Uterus (tissue), 4 donors: ENCODE measurements around the gene AK4. TPM values are rescaled to one million over a fixed set of nuclear protein-coding genes. Genes with fewer than 3 reads are reported as not detected.
"Not testable (repeated sequence)": the region's sequence is repeated elsewhere in the genome, so short reads cannot be mapped to it uniquely, and the experiment has no call there.

Experiments used
- DNase-seq, 2 donors: peaks; one replicate each; pipeline ENCODE4 v3.0.0-alpha.2; 2019 to 2020
- H3K27ac ChIP-seq, 2 donors: fragments of 200-600 bp; sonication (generic); 1 replicate in 1 of 2; 2 replicates in 1 of 2; pipeline ENCODE4 v1.5.1; 2016 to 2018
- H3K27me3 ChIP-seq, 2 donors: fragments of 200-600 bp; sonication (generic); one replicate each; pipeline ENCODE4 v1.5.1; 2018 to 2019; ENCODE audit warnings: control low read depth in 1 of 2
- H3K36me3 ChIP-seq, 2 donors: fragments of 200-600 bp; sonication (generic); one replicate each; pipeline ENCODE4 v1.5.1; 2019; ENCODE audit warnings: control low read depth in 1 of 2
- H3K4me1 ChIP-seq, 2 donors: fragments of 200-600 bp; sonication (generic); one replicate each; pipeline ENCODE4 v1.5.1; 2018 to 2019; ENCODE audit warnings: control low read depth in 1 of 2
- H3K4me3 ChIP-seq, 2 donors: fragments of 200-600 bp; sonication (generic); 1 replicate in 1 of 2; 2 replicates in 1 of 2; pipeline ENCODE4 v1.5.1; 2018 to 2019; ENCODE audit warnings: mild to moderate bottlenecking in 1 of 2
- H3K9me3 ChIP-seq, 2 donors: fragments of 200-600 bp; sonication (generic); one replicate each; pipeline ENCODE4 v1.5.1; 2019; ENCODE audit warnings: control low read depth in 1 of 2
- CTCF ChIP-seq, 4 experiments: fragments of 200-600 bp in 2 of 4; fragments of 450-650 bp in 2 of 4; sonication (generic) in 2 of 4; IDR thresholded peaks; one replicate each; pipeline ENCODE4 v1.5.1; 2016 to 2019; ENCODE audit warnings: antibody characterized with exemption in 4 of 4, mild to moderate bottlenecking in 2 of 4, moderate library complexity in 1 of 4
- POLR2A ChIP-seq, 2 donors: fragments of 450-650 bp; IDR thresholded peaks; one replicate each; pipeline ENCODE4 v1.6.1; 2016; ENCODE audit warnings: antibody characterized with exemption in 2 of 2, mild to moderate bottlenecking in 1 of 2, moderate library complexity in 1 of 2
- intact Hi-C: fragments of 100-400 bp; cut with DNase I; formaldehyde crosslinking; loops from one replicate; pipeline ENCODE4 v1.15.1; 2023; ENCODE audit warnings: low total_unique reads
- total RNA-seq, 4 donors: library from RNA; depleted of rRNA in 3 of 4; stranded (reverse); fragments of >200 nt in 3 of 4; gene quantifications; one replicate each; pipeline versions ENCODE4 v1.1.0 to v1.2.4, GENCODE V29; 2014 to 2023
- donor health status: DM: yes; HTN: yes; CAD: no.

AK4 gene
- total RNA-seq, 4 donors from 2014 or later: 9.5 to 31.5 (median 18.5) TPM

- Histone ChIP-seq H3K27ac (no peak overlapping the region), H3K9me3 (no peaks in the 10 kb centered on the region), H3K4me3 (no peak overlapping the region), H3K4me1 (no peaks in the 10 kb centered on the region), H3K27me3 (no peaks in the 10 kb centered on the region), H3K36me3 (no peaks in the 10 kb centered on the region)
- no peak for TF ChIP-seq POLR2A (IDR thresholded peaks at IDR 0.05)
- TF ChIP-seq CTCF (IDR thresholded peaks at IDR 0.05): no peak
- intact Hi-C loops: no loop called here
- no peak for DNase-seq
These were observed 9.5 kb upstream of the AK4 start for GRCh38 chr1:65138524-65138923.

- H3K36me3 ChIP-seq, H3K9me3 ChIP-seq, H3K27ac ChIP-seq, H3K4me1 ChIP-seq, H3K27me3 ChIP-seq, H3K4me3 ChIP-seq, DNase-seq, intact Hi-C loops: not testable (repeated sequence)
These were observed 8.2 kb upstream of the AK4 start for GRCh38 chr1:65139793-65140192.

- Histone ChIP-seq H3K4me3 (no peak overlapping the region), H3K27ac (no peak overlapping the region), H3K9me3 (no peaks in the 10 kb centered on the region), H3K4me1 (no peaks in the 10 kb centered on the region), H3K27me3 (no peaks in the 10 kb centered on the region), H3K36me3 (no peaks in the 10 kb centered on the region)
- intact Hi-C loops: no loop called here
- TF ChIP-seq CTCF (IDR thresholded peaks at IDR 0.05) (no peak), POLR2A (IDR thresholded peaks at IDR 0.05) (no peak)
- no peak for DNase-seq
These were observed 6.6 kb upstream of the AK4 start for GRCh38 chr1:65141394-65141793.

- intact Hi-C loops: no loop called here
- no peaks in the 10 kb centered on the region for H3K36me3 ChIP-seq
- no peak for TF ChIP-seq CTCF (IDR thresholded peaks at IDR 0.05)
- no peak for TF ChIP-seq POLR2A (IDR thresholded peaks at IDR 0.05)
These were observed 6.1 kb upstream of the AK4 start for GRCh38 chr1:65141918-65142317.

GRCh38 chr1:65143112-65143658 is 4.8 kb upstream of the AK4 start:
- H3K27ac ChIP-seq, H3K4me1 ChIP-seq, H3K36me3 ChIP-seq, H3K27me3 ChIP-seq, H3K9me3 ChIP-seq, DNase-seq, intact Hi-C loops, H3K4me3 ChIP-seq: not testable (repeated sequence)

More at GRCh38 chr1:65141918-65142317, 6.1 kb upstream of the AK4 start:
- Histone ChIP-seq H3K9me3 (no peaks in the 10 kb centered on the region), H3K27me3 (no peaks in the 10 kb centered on the region), H3K4me1 (no peaks in the 10 kb centered on the region), H3K4me3 (no peak overlapping the region), H3K27ac (no peak overlapping the region)
- no peak for DNase-seq

GRCh38 chr1:65146908-65147423 is 1.0 kb upstream of the AK4 start:
- H3K27ac ChIP-seq: peak overlapping the region; percentile 72 to 85
- intact Hi-C loops: no loop called here
- DNase-seq: no peak
- H3K4me3 ChIP-seq: peak overlapping the region; percentile 49 to 72
- TF ChIP-seq POLR2A (IDR thresholded peaks at IDR 0.05) (no peak), CTCF (IDR thresholded peaks at IDR 0.05) (no peak)
- H3K4me1 ChIP-seq: no peaks in the 10 kb centered on the region
- H3K27me3 ChIP-seq: no peaks in the 10 kb centered on the region
- no peaks in the 10 kb centered on the region for H3K36me3 ChIP-seq
- H3K9me3 ChIP-seq: no peaks in the 10 kb centered on the region
